NCI-H2107 treated with DMSO at 0.1 percent for 48 hours (cell line): ENCODE data around the gene CSF1R.

ENCODE experiments used
- DNase-seq: peaks from one replicate; lab custom pipeline; 2025; ENCODE audit not compliant: unreplicated experiment; lab: John Stamatoyannopoulos, UW

Gene CSF1R

GRCh38 chr5:150026682-150027172 is 59.6 kb downstream of the CSF1R start:
- no peak for DNase-seq

- DNase-seq: no peak
Measured at GRCh38 chr5:150024346-150024984, 61.9 kb downstream of the CSF1R start.

GRCh38 chr5:150023136-150023535 is 63.2 kb downstream of the CSF1R start:
- no peak for DNase-seq

- no peak for DNase-seq
Measured at GRCh38 chr5:150022681-150023080, 63.7 kb downstream of the CSF1R start.

- DNase-seq: no peak
Measured at GRCh38 chr5:150022158-150022531, 64.2 kb downstream of the CSF1R start.

- no peak for DNase-seq
Measured at GRCh38 chr5:150021491-150022157, 64.7 kb downstream of the CSF1R start.

- no peak for DNase-seq
Measured at GRCh38 chr5:150020249-150020648, 66.1 kb downstream of the CSF1R start.

- no peak for DNase-seq
Measured at GRCh38 chr5:150017226-150018005, 68.9 kb downstream of the CSF1R start.

- no peak for DNase-seq
Measured at GRCh38 chr5:150016537-150016936, 69.8 kb downstream of the CSF1R start.

- DNase-seq: no peak
Measured at GRCh38 chr5:150015415-150015814, 70.9 kb downstream of the CSF1R start.

GRCh38 chr5:150014456-150014855 is 71.9 kb downstream of the CSF1R start:
- DNase-seq: no peak

GRCh38 chr5:150013931-150014330 is 72.4 kb downstream of the CSF1R start:
- no peak for DNase-seq

GRCh38 chr5:150009671-150010387 is 76.5 kb downstream of the CSF1R start:
- DNase-seq: no peak

- DNase-seq: no peak
Measured at GRCh38 chr5:150007050-150007449, 79.3 kb downstream of the CSF1R start.

- DNase-seq: no peak
Measured at GRCh38 chr5:150006318-150006717, 80.0 kb downstream of the CSF1R start.
